Measurements from ENCODE around the gene GRIN2D. TPM values are rescaled to one million over a fixed set of nuclear protein-coding genes. Genes with fewer than 3 reads are reported as not detected.

The GRIN2D gene
- total and polyA plus RNA-seq, 2 of the 8 experiments (the other 6 are each of a cell fraction or from before 2014, with no cell fraction given): 2.2 to 12.4 TPM

DNA sequence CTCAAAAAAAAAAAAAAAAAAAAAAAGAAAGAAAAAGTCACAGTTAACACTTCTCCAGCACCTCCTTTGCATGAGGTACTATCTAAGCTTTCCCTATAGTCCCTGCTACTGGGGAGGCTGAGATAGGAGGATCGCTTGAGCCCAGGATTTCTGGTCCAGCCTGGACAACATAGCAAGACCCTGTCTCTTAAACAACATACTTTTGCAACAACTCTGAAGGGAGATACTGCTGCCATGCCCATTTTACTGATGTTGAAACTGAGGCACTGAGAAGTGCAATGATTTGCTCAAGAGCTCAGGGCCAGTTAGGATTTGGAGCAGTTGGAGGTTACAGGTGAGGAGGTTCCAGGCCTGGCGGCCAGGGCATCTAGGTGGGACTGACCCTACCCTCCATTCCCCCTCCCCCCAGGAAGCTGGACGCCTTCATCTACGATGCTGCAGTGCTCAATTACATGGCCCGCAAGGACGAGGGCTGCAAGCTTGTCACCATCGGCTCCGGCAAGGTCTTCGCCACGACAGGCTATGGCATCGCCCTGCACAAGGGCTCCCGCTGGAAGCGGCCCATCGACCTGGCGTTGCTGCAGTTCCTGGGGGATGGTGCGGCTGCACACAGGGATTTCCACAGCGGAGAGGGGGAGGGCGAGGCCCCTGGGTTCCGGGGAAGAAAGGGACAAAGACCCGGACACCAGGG is 48.0 kb downstream of the GRIN2D start:
- FAIRE-seq (no peak), DNase-seq (ENCODE audit: low read depth in 1 of 2, low spot score in 2 of 2) (no peak)
- 91% methylated on average over 20 of the region's 20 CpGs; no CpG with 5 or more reads in 1 of the 2 experiments for WGBS, 2 experiments (ENCODE audit: extremely low coverage in 1 of 2, insufficient coverage in 1 of 2, insufficient read length in 1 of 2, insufficient replicate concordance in 2 of 2, low coverage in 1 of 2, low lambda C conversion rate in 2 of 2, missing lambda C conversion rate in 1 of 2)

More for the DNA sequence above, 48.0 kb downstream of the GRIN2D start:
- peaks cover 0 to 5% of the 10 kb centered on the region in 2 experiments; a peak in 2 of 4 replicates for H3K79me2 ChIP-seq (ENCODE audit: control insufficient read depth in 1 of 2, insufficient read depth in 2 of 2, low read length in 2 of 2)
- H2BK12ac ChIP-seq (ENCODE audit: low read depth, low read length): no peak overlapping the region
- H3K23ac ChIP-seq (ENCODE audit: insufficient read length): no peak overlapping the region
- no peak overlapping the region for H4K91ac ChIP-seq (replicated peaks; ENCODE audit: insufficient read length, low read length)
- H3K23me2 ChIP-seq (ENCODE audit: low read depth, low read length): peaks cover 8% of the 10 kb centered on the region
- no peak overlapping the region for H3K9ac ChIP-seq (replicated peaks in 1 of 4; ENCODE audit: extremely low read depth in 1 of 4, low read depth in 3 of 4, low read length in 3 of 4)
- H3K56ac ChIP-seq (replicated peaks; ENCODE audit: insufficient read length, low read depth, low read length): no peak overlapping the region
- H3K4me1 ChIP-seq (replicated peaks in 1 of 4; ENCODE audit: control insufficient read depth in 3 of 4, insufficient read depth in 4 of 4, low read length in 3 of 4): peaks cover 0 to 5% (median 3%) of the 10 kb centered on the region in 4 experiments; a peak in 4 of 7 replicates
- H2BK5ac ChIP-seq (ENCODE audit: low read depth, low read length): no peak overlapping the region
- no peak overlapping the region for H3K4me3 ChIP-seq (ENCODE audit: extremely low read depth in 1 of 4, insufficient read depth in 2 of 4, low read depth in 3 of 4, low read length in 4 of 4)
- H3K79me1 ChIP-seq (ENCODE audit: low read depth, low read length): no peaks in the 10 kb centered on the region; the same call in 1 of the 2 replicates
- no peaks in the 10 kb centered on the region; a peak in 2 of 8 replicates for H3K36me3 ChIP-seq (ENCODE audit: control insufficient read depth in 2 of 4, insufficient read depth in 4 of 4, low read length in 3 of 4)
- H3K4me2 ChIP-seq (ENCODE audit: insufficient read depth in 1 of 2, low read depth in 2 of 2, low read length in 2 of 2): no peak overlapping the region
- no peaks in the 10 kb centered on the region for H3K9me3 ChIP-seq (ENCODE audit: insufficient read depth in 2 of 2, low read depth in 1 of 2, low read length in 1 of 2)
- no peak overlapping the region for H2AFZ ChIP-seq (ENCODE audit: low read length)
- no peaks in the 10 kb centered on the region for H4K20me1 ChIP-seq (replicated peaks in 1 of 2; ENCODE audit: control insufficient read depth in 1 of 2, insufficient read depth in 2 of 2, low read length in 2 of 2)
- no peak overlapping the region for H2BK120ac ChIP-seq (replicated peaks; ENCODE audit: low read depth, low read length)
- no peak overlapping the region for H2AK5ac ChIP-seq (ENCODE audit: low read depth, low read length)
- H2BK15ac ChIP-seq (ENCODE audit: low read length): no peak overlapping the region
- CTCF ChIA-PET (ENCODE audit: partially characterized antibody): interaction anchor here (0.5 to 2.6 kb wide), 2 partner anchors 50 to 66 kb away, joined by 6 to 8 read pairs; partner anchors contain the start of gene KDELR1
- no peak overlapping the region for H3K18ac ChIP-seq (ENCODE audit: extremely low read depth, low read length)
- no peak overlapping the region; the same call in 1 of the 2 replicates for H4K8ac ChIP-seq (ENCODE audit: extremely low read depth, insufficient read depth, low read length)
- H3K4ac ChIP-seq (replicated peaks; ENCODE audit: insufficient read length, low read depth, low read length): no peak overlapping the region
- no peaks in the 10 kb centered on the region for H3K27me3 ChIP-seq (replicated peaks in 1 of 4; ENCODE audit: control insufficient read depth in 3 of 4, extremely low read depth in 1 of 4, insufficient read depth in 3 of 4, low read length in 3 of 4)
- H4K5ac ChIP-seq (ENCODE audit: insufficient read length, low read depth, low read length): no peak overlapping the region
- no peak overlapping the region for H3K27ac ChIP-seq (ENCODE audit: low read depth, low read length)
- H3K14ac ChIP-seq (ENCODE audit: insufficient read length): no peak overlapping the region
- TF ChIP-seq ZNF274 (IDR thresholded peaks at IDR 0.05; ENCODE audit: borderline replicate concordance, extremely low read depth, low read length) (no peak), KDM1A (IDR thresholded peaks at IDR 0.05; ENCODE audit: borderline replicate concordance, low read length) (0 out of 2 replicates have a peak, but pooled peaks have one; percentile 12)
- no peak overlapping the region for H2BK20ac ChIP-seq (ENCODE audit: low read length)
- POLR2A ChIA-PET (ENCODE audit: partially characterized antibody): interaction anchor here (0.9 to 1.1 kb wide), 2 partner anchors 10 to 41 kb away, joined by 3 read pairs; no protein-coding TSS in a partner anchor

All from H1 (cell line).